HG02885 (cell line): ENCODE measurements around the gene KIAA1191.

Source experiments
- ATAC-seq: cut with Tn5 transposase; IDR thresholded peaks from one replicate; pipeline ENCODE4 v1.9.1; 2021; ENCODE audit warnings: mild to moderate bottlenecking; ENCODE audit not compliant: unreplicated experiment, poor library complexity

Gene KIAA1191

DNA sequence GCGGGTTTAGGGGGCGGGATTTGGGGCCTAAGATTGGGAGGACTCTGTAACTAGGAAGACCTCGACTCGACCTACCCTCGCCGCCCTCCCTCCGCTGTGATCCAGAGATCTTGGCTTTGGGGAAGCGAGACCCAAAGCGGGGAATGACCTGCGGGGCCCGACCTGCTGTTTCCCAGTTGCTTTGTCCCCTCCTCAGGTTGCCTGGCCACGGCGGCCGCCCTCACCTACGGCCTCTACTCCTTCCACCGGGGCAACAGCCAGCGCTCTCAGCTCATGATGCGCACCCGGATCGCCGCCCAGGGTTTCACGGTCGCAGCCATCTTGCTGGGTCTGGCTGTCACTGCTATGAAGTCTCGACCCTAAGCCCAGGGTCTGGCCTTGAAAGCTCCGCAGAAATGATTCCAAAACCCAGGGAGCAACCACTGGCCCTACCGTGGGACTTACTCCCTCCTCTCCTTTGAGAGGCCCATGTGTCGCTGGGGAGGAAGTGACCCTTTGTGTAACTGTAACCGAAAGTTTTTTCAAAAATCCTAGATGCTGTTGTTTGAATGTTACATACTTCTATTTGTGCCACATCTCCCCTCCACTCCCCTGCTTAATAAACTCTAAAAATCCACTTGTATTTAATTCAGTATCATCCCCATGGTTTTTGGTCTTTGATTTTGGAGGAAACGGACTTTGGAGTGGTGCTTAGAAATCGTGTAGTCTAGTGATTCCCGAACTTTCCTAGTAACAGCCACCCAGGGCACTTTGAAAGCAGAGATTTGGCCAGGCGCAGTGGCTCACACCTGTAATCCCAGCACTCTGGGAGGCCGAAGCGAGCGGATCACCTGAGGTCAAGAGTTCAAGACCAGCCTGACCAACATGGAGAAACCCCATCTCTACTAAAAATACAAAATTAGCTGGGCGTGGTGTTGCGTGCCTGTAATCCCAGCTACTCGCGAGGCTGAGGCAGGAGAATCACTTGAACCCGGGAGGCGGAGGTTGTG lies 27.9 kb upstream of the KIAA1191 start:
- ATAC-seq, result peak; percentile 31

- ATAC-seq, result peak; percentile 88
Observed at GRCh38 chr5:176388444-176389134, 27.0 kb upstream of the KIAA1191 start, which contains the start of the genes HIGD2A and NOP16. Gene HIGD2A (plus strand): TSS chr5:176388751. CDS start chr5:176388820, 69 bp downstream. Gene NOP16 (minus strand): TSS chr5:176388598. CDS start chr5:176388539, 59 bp downstream.

GRCh38 chr5:176388003-176388443 lies 26.5 kb upstream of the KIAA1191 start:
- ATAC-seq, result no peak

DNA sequence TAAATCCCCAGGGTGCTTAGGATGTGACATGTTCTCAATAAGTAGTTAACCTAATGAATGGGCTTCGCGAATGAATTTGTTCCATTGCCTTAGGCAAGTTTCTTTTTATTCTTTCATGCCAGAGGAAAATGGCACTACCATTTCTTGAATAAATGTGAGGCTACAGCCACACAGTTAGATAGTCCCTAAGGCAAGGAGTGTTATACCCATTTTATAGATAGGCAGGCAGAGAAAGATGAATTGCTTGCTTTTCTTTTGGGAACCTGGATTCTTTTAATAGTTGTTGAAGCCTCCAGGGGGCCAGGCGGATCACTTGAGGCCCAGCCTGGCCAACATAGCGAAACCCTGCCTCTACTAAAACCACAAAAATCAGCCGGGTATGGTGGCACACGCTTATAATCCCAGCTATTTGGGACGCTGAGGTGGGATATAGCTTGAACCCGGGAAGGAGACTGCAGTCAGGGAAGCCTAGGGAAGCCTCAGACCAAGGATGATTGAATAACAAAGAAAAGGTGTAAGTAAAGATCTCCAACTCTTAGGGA lies 25.9 kb upstream of the KIAA1191 start:
- no peak for ATAC-seq

- ATAC-seq, result no peak
Observed at GRCh38 chr5:176386491-176386890, 24.9 kb upstream of the KIAA1191 start.

DNA sequence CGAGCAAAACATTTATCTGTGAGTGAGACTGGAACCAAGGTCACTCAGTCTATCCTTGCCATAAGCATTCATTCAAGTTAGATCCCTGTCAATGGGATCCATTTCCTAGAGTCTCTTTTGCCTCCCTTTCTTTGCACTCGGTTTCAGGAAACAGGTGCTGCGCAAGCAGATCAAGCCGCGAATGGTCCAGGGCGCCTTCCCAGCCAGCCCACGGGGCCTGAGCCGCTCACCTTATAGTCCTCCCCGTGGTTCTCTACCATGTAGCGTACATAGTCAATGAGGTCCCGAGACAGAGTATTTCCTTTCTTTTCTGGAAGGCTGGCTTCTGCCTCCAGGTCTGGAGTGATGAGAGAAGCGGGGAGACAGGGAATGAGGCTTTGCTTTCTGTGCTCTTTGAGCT lies 23.4 kb upstream of the KIAA1191 start:
- ATAC-seq, result no peak

- ATAC-seq, result no peak
Observed at GRCh38 chr5:176384366-176384930, 22.9 kb upstream of the KIAA1191 start.

GRCh38 chr5:176383961-176384360 lies 22.4 kb upstream of the KIAA1191 start:
- ATAC-seq, result no peak

GRCh38 chr5:176383248-176383905 lies 21.8 kb upstream of the KIAA1191 start:
- ATAC-seq, result no peak

DNA sequence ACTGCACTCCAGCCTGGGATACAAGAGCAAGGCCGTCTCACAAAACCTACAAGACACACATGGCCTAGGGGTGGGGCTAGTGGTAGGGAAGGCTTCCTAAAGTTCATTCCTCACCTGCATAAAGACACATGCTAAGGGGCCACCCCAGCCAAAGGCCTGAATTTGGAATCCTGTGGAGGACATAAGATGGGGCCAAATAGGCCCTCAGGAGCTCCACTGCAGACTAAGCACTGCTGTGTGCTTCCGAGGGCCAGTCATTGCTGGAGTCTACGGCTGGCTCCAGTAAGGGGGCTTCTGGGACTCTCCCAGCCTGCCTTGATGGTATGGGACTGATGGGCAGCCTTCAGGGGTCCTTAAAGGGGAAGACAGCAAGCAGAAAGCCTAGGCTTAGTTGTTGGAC lies 21.2 kb upstream of the KIAA1191 start:
- ATAC-seq, result no peak

DNA sequence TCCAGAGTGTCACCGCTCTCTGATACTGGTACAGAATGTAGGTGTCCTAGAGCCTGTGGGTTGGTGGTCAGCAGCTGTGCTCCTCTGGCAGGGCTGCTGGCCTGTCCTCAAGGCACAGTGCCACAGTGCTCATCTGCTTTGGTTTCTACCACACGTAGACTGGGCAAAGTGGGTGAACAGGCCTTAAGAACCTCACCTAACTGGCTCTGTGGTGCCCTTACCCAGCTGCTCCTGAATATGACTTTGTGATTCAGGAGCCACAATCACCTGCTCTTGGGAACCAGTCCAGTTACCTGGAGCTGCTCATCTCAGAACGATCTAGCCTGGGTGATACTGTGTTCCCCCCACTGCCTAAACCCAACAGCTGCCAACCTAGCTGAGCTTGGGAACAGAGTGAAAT lies 20.4 kb upstream of the KIAA1191 start:
- ATAC-seq, result no peak

- ATAC-seq, result no peak
Observed at GRCh38 chr5:176381423-176381822, 19.9 kb upstream of the KIAA1191 start.

DNA sequence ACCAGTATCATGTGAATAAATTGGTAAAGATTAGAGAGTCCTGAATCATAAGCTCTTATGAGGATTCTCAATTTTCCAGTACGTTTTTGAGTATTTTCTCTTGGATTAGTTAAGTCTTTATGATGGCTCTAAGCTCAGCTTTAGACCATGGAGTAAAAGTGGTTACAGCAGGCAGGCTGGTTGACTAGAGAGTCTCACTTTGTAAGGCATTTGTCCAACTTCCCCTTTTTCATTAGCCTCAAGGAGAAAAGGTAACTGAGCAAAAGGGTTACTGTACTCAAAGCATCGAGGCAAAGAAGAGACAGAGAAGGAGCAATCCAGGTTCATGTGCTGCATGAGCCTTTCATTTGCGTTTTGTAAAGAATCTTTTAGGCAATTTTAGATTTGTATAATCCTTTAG lies 18.3 kb upstream of the KIAA1191 start:
- peak; percentile 53 for ATAC-seq

DNA sequence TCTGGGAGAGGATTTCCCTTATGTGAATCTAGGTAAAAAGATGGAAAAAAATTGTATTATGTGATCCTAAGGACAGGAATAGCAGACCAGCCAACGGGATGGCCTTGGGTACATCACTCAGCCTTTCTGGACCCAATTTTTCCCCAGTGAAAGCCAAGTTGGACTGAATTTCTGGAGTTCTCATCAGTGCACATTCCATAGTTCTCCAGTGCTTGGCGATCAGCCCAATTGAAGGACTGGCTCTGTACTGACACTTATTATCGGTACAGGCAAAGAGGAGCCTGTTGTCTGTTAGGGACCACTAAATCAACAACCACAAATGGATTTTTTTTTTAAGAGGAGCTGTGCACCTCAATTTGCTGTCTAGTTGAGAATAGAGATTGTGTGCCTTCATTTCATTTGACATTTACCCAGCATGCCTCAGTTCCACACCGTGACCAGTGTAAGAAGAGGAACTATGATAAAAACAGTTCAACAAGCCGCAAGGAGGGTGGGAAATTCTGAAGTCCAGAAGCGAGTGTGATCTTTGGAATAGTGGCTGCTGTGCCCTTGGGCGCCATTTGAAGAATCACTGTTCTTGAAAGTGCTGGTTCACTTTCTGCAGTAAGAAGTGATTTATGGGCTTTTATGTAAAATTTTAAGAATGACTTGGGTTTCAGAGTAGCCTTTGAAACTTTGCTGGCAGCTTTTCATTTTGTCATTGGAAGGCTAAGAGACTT lies 11.7 kb upstream of the KIAA1191 start:
- no peak for ATAC-seq

- ATAC-seq, result no peak
Observed at GRCh38 chr5:176371621-176372539, 10.3 kb upstream of the KIAA1191 start.

- no peak for ATAC-seq
Observed at GRCh38 chr5:176369934-176370711, 8.6 kb upstream of the KIAA1191 start.

DNA sequence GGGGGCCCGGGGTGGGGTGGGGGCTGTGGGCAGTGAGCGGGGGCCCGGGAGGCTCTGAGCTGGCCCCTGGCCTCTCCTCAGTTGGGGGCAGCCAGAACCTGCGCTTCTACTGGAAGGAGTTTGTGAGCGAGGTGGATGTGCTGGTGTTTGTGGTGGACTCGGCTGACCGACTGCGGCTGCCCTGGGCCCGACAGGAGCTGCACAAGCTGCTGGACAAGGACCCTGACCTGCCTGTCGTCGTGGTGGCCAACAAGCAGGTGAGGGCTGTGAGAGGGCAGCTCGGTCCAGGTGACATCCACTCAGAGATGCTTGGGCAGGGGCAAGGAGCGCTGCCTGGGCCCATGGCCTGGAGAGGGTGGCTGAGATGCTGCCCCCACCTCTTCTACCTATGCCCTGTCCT lies 7.2 kb upstream of the KIAA1191 start:
- ATAC-seq, result no peak
